HEK293 (cell line): Measurements from ENCODE around the gene C19orf12.

Experiments
- CTCF ChIA-PET: fragments of 350-600 bp; formaldehyde crosslinking; extraction: SDS; loops from one replicate; lab custom pipeline; 2021; ENCODE audit warnings: antibody characterized with exemption; lab: Yijun Ruan, JAX
- POLR2A ChIA-PET: fragments of 300-600 bp; formaldehyde crosslinking; extraction: SDS; loops from one replicate; lab custom pipeline; 2020; ENCODE audit warnings: antibody characterized with exemption, inconsistent platforms; lab: Yijun Ruan, JAX
- H3K27ac ChIP-seq: fragments of 200-500 bp; sonication (Bioruptor generic); 2 replicates; pipeline ENCODE4 v1.5.1; 2014; ENCODE audit warnings: low read depth, low read length, control low read depth, inconsistent platforms; ENCODE audit errors: extremely low read depth
- H3K36me3 ChIP-seq, 2 experiments: fragments of 200-500 bp in 1 of 2; sonication (Bioruptor generic) in 1 of 2; 1 replicate in 1 of 2; 2 replicates in 1 of 2; pipeline ENCODE4 v1.5.1; 2014 to 2017; ENCODE audit warnings: inconsistent platforms in 2 of 2, low read length in 2 of 2; ENCODE audit not compliant: control insufficient read depth in 2 of 2, insufficient read depth in 1 of 2
- H3K4me1 ChIP-seq: fragments of 200-500 bp; sonication (Bioruptor generic); 2 replicates; pipeline ENCODE4 v1.5.1; 2014; ENCODE audit warnings: mild to moderate bottlenecking, low read length, inconsistent platforms; ENCODE audit not compliant: control insufficient read depth, insufficient read depth
- H3K4me3 ChIP-seq: 2 replicates; pipeline ENCODE4 v1.5.1; 2011; ENCODE audit warnings: low read depth, mild to moderate bottlenecking, control low read depth, low read length, moderate library complexity
- H3K9me3 ChIP-seq: fragments of 200-500 bp; sonication (Bioruptor generic); 2 replicates; pipeline ENCODE4 v1.5.1; 2014; ENCODE audit warnings: low read depth, low read length, inconsistent platforms; ENCODE audit not compliant: control insufficient read depth, insufficient read depth
- FEZF1 ChIP-seq: fragments of 450-650 bp; formaldehyde crosslinking; IDR thresholded peaks from 2 replicates; pipeline ENCODE4 v1.5.1; 2016; ENCODE audit warnings: missing biosample characterization, missing genetic modification characterization
- PRDM10 ChIP-seq: fragments of 450-650 bp; formaldehyde crosslinking; IDR thresholded peaks from 2 replicates; pipeline ENCODE4 v1.5.1; 2016; ENCODE audit warnings: missing biosample characterization, missing genetic modification characterization
- ZBTB1 ChIP-seq: fragments of 450-650 bp; formaldehyde crosslinking; IDR thresholded peaks from 2 replicates; pipeline ENCODE4 v1.5.1; 2016; ENCODE audit warnings: missing biosample characterization, missing genetic modification characterization
- ZFHX2 ChIP-seq: fragments of 450-650 bp; formaldehyde crosslinking; conservative IDR thresholded peaks from 2 replicates; pipeline ENCODE4 v1.5.1; 2016; ENCODE audit warnings: missing biosample characterization, missing genetic modification characterization
- ZFP3 ChIP-seq: fragments of 450-650 bp; formaldehyde crosslinking; IDR thresholded peaks from 2 replicates; pipeline ENCODE4 v1.5.1; 2016; ENCODE audit warnings: low read depth, missing biosample characterization, missing genetic modification characterization
- ZNF133 ChIP-seq: fragments of 450-650 bp; formaldehyde crosslinking; IDR thresholded peaks from 2 replicates; pipeline ENCODE4 v1.5.1; 2016; ENCODE audit warnings: missing biosample characterization, missing genetic modification characterization
- ZNF174 ChIP-seq: fragments of 450-650 bp; formaldehyde crosslinking; IDR thresholded peaks from 2 replicates; pipeline ENCODE4 v1.5.0; 2017; ENCODE audit warnings: missing biosample characterization, mild to moderate bottlenecking, missing genetic modification characterization
- ZNF221 ChIP-seq: fragments of 450-650 bp; formaldehyde crosslinking; IDR thresholded peaks from 2 replicates; pipeline ENCODE4 v1.5.1; 2017; ENCODE audit warnings: missing biosample characterization, missing genetic modification characterization, borderline replicate concordance
- ZNF223 ChIP-seq: fragments of 450-650 bp; formaldehyde crosslinking; IDR thresholded peaks from 2 replicates; pipeline ENCODE4 v1.5.1; 2016; ENCODE audit warnings: missing biosample characterization, missing genetic modification characterization
- ZNF24 ChIP-seq: fragments of 450-650 bp; formaldehyde crosslinking; IDR thresholded peaks from 2 replicates; pipeline ENCODE4 v1.5.1; 2016; ENCODE audit warnings: missing biosample characterization, missing genetic modification characterization
- ZNF26 ChIP-seq: fragments of 450-650 bp; formaldehyde crosslinking; IDR thresholded peaks from 2 replicates; pipeline ENCODE4 v1.5.1; 2016; ENCODE audit warnings: missing biosample characterization, missing genetic modification characterization
- ZNF302 ChIP-seq: fragments of 450-650 bp; formaldehyde crosslinking; IDR thresholded peaks from 2 replicates; pipeline ENCODE4 v1.5.1; 2016; ENCODE audit warnings: missing biosample characterization, missing genetic modification characterization, low read depth
- ZNF416 ChIP-seq: fragments of 450-650 bp; formaldehyde crosslinking; IDR thresholded peaks from 2 replicates; pipeline ENCODE4 v1.5.1; 2016; ENCODE audit warnings: missing biosample characterization, missing genetic modification characterization
- ZNF510 ChIP-seq: fragments of 450-650 bp; formaldehyde crosslinking; IDR thresholded peaks from 2 replicates; pipeline ENCODE4 v1.5.1; 2018; ENCODE audit warnings: mild to moderate bottlenecking, missing genetic modification characterization, missing biosample characterization; ENCODE audit not compliant: insufficient replicate concordance
- ZNF585B ChIP-seq: fragments of 450-650 bp; formaldehyde crosslinking; IDR thresholded peaks from 2 replicates; pipeline ENCODE4 v1.5.1; 2016; ENCODE audit warnings: missing biosample characterization, missing genetic modification characterization
- ZNF621 ChIP-seq: fragments of 450-650 bp; formaldehyde crosslinking; IDR thresholded peaks from 2 replicates; pipeline ENCODE4 v1.5.1; 2017; ENCODE audit warnings: missing biosample characterization, missing genetic modification characterization
- ZNF747 ChIP-seq: fragments of 450-650 bp; formaldehyde crosslinking; IDR thresholded peaks from 2 replicates; pipeline ENCODE4 v1.5.1; 2016; ENCODE audit warnings: missing biosample characterization, missing genetic modification characterization
- TF ChIP-seq, protein P1 (sequence below): IDR thresholded peaks from 2 replicates; pipeline ENCODE4 v1.6.1; 2011; ENCODE audit warnings: mild to moderate bottlenecking, low read depth, low read length, borderline replicate concordance
- TF ChIP-seq, protein P2 (sequence below): fragments of 450-650 bp; formaldehyde crosslinking; IDR thresholded peaks from 2 replicates; pipeline ENCODE4 v1.5.1; 2016; ENCODE audit warnings: missing biosample characterization, missing genetic modification characterization
- TF ChIP-seq, protein P3 (sequence below): fragments of 450-650 bp; formaldehyde crosslinking; IDR thresholded peaks from 2 replicates; pipeline ENCODE4 v1.5.1; 2016; ENCODE audit warnings: missing biosample characterization, missing genetic modification characterization

Gene C19orf12

GRCh38 chr19:29672319-29672932, 42.6 kb downstream of the C19orf12 start:
- POLR2A ChIA-PET: interaction anchor here (0.5 to 2.2 kb wide), 9 partner anchors 10 to 66 kb away, joined by 3 to 35 read pairs (median 6); partner anchors contain the start of genes C19orf12 and POP4
- Histone ChIP-seq H3K4me1 (peaks cover 18% of the 10 kb centered on the region), H3K9me3 (no peaks in the 10 kb centered on the region), H3K27ac (peak overlapping the region; percentile 32), H3K4me3 (no peak overlapping the region), H3K36me3 (peaks cover 8 to 32% of the 10 kb centered on the region in 2 experiments; a peak in 2 of 3 replicates)
- TF ChIP-seq ZNF174 (tag by site-specific recombination) (no peak), ZNF621 (tag by site-specific recombination) (no peak), ZNF221 (no peak), ZNF26 (no peak), ZNF585B (tag by site-specific recombination) (no peak), ZFHX2 (tag by site-specific recombination) (no peak), ZNF747 (tag by site-specific recombination) (no peak), PRDM10 (tag by site-specific recombination) (no peak), ZFP3 (tag by site-specific recombination) (no peak), ZNF223 (no peak), ZNF416 (tag by site-specific recombination) (no peak), ZBTB1 (no peak), ZNF302 (tag by site-specific recombination) (no peak), ZNF133 (tag by site-specific recombination) (no peak), FEZF1 (tag by site-specific recombination) (no peak), ZNF510 (tag by site-specific recombination) (no peak), ZNF24 (tag by site-specific recombination) (no peak)
- TF ChIP-seq, protein P1, sequence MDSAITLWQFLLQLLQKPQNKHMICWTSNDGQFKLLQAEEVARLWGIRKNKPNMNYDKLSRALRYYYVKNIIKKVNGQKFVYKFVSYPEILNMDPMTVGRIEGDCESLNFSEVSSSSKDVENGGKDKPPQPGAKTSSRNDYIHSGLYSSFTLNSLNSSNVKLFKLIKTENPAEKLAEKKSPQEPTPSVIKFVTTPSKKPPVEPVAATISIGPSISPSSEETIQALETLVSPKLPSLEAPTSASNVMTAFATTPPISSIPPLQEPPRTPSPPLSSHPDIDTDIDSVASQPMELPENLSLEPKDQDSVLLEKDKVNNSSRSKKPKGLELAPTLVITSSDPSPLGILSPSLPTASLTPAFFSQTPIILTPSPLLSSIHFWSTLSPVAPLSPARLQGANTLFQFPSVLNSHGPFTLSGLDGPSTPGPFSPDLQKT: no peak
- TF ChIP-seq, protein P2, sequence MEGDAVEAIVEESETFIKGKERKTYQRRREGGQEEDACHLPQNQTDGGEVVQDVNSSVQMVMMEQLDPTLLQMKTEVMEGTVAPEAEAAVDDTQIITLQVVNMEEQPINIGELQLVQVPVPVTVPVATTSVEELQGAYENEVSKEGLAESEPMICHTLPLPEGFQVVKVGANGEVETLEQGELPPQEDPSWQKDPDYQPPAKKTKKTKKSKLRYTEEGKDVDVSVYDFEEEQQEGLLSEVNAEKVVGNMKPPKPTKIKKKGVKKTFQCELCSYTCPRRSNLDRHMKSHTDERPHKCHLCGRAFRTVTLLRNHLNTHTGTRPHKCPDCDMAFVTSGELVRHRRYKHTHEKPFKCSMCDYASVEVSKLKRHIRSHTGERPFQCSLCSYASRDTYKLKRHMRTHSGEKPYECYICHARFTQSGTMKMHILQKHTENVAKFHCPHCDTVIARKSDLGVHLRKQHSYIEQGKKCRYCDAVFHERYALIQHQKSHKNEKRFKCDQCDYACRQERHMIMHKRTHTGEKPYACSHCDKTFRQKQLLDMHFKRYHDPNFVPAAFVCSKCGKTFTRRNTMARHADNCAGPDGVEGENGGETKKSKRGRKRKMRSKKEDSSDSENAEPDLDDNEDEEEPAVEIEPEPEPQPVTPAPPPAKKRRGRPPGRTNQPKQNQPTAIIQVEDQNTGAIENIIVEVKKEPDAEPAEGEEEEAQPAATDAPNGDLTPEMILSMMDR: no peak
- TF ChIP-seq, protein P3, sequence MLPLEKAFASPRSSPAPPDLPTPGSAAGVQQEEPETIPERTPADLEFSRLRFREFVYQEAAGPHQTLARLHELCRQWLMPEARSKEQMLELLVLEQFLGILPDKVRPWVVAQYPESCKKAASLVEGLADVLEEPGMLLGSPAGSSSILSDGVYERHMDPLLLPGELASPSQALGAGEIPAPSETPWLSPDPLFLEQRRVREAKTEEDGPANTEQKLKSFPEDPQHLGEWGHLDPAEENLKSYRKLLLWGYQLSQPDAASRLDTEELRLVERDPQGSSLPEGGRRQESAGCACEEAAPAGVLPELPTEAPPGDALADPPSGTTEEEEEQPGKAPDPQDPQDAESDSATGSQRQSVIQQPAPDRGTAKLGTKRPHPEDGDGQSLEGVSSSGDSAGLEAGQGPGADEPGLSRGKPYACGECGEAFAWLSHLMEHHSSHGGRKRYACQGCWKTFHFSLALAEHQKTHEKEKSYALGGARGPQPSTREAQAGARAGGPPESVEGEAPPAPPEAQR: no peak
- CTCF ChIA-PET: interaction anchor here (0.5 to 3.7 kb wide), 13 partner anchors 11 to 182 kb away, joined by 3 to 27 read pairs (median 6); partner anchors contain the start of gene POP4
